IMR-90 (cell line): ENCODE results near the gene STK33. TPM values are rescaled to one million over a fixed set of nuclear protein-coding genes. Genes with fewer than 3 reads are reported as not detected.

Experiments used
- ATAC-seq: fragments of 200-7000 bp; cut with Tn5 transposase; 2 replicates; pipeline ENCODE4 v1.9.1; 2020; ENCODE audit warnings: low read depth, mild to moderate bottlenecking, moderate library complexity
- BruUV-seq: library from RNA; stranded (reverse); fragments of 400-500 nt; replicated peaks from 2 replicates; lab custom pipeline; 2021; lab: Mats Ljungman, UMichigan
- CTCF ChIA-PET: fragments of 300-600 bp; formaldehyde crosslinking; extraction: SDS; loops from one replicate; lab custom pipeline; 2021; ENCODE audit warnings: antibody characterized with exemption; lab: Yijun Ruan, JAX
- POLR2A ChIA-PET: fragments of 300-600 bp; sonication (Branson Sonifier 250); formaldehyde crosslinking; loops from one replicate; lab custom pipeline; 2022; ENCODE audit warnings: antibody characterized with exemption; ENCODE audit not compliant: unreplicated experiment; lab: Charles Lee
- DNase-seq: peaks from one replicate; pipeline ENCODE4 v3.0.0; 2013
- H2AFZ ChIP-seq: replicated peaks from 2 replicates; pipeline ENCODE3; 2013; ENCODE audit warnings: low read length, mild to moderate bottlenecking; ENCODE audit not compliant: poor library complexity
- H2AK5ac ChIP-seq: 2 replicates; pipeline ENCODE4 v1.6.1; 2013; ENCODE audit warnings: low read depth, low read length, inconsistent platforms
- H2AK9ac ChIP-seq: replicated peaks from 2 replicates; pipeline ENCODE3; 2013; ENCODE audit warnings: mild to moderate bottlenecking, low read depth, low read length, moderate library complexity; ENCODE audit not compliant: poor library complexity
- H2BK120ac ChIP-seq: 2 replicates; pipeline ENCODE4 v1.6.1; 2013; ENCODE audit warnings: low read depth, low read length, inconsistent platforms
- H2BK15ac ChIP-seq: 3 replicates; pipeline ENCODE4 v1.6.1; 2013; ENCODE audit warnings: low read depth, low read length, inconsistent platforms
- H2BK20ac ChIP-seq: 2 replicates; pipeline ENCODE4 v1.6.1; 2013; ENCODE audit warnings: low read depth, mild to moderate bottlenecking, inconsistent platforms, low read length, moderate library complexity
- H2BK5ac ChIP-seq: 2 replicates; pipeline ENCODE4 v1.6.1; 2013; ENCODE audit warnings: mild to moderate bottlenecking, low read depth, low read length, inconsistent platforms; ENCODE audit not compliant: poor library complexity, severe bottlenecking
- H3K14ac ChIP-seq: replicated peaks from 2 replicates; pipeline ENCODE4 v1.6.1; 2013; ENCODE audit warnings: low read depth, low read length, inconsistent platforms
- H3K18ac ChIP-seq: 2 replicates; pipeline ENCODE4 v1.6.1; 2013; ENCODE audit warnings: low read depth, low read length, control low read depth
- H3K23ac ChIP-seq: 2 replicates; pipeline ENCODE4 v1.6.1; 2013; ENCODE audit warnings: low read depth, low read length, inconsistent platforms
- H3K27ac ChIP-seq: 2 replicates; pipeline ENCODE4 v1.5.1; 2013; ENCODE audit warnings: mild to moderate bottlenecking, control low read depth, low read length; ENCODE audit not compliant: insufficient read depth
- H3K27me3 ChIP-seq: 2 replicates; pipeline ENCODE4 v1.6.1; 2013; ENCODE audit warnings: low read length; ENCODE audit not compliant: control insufficient read depth, insufficient read depth
- H3K36me3 ChIP-seq: 2 replicates; pipeline ENCODE4 v1.6.1; 2013; ENCODE audit warnings: low read length, mixed read lengths; ENCODE audit not compliant: control insufficient read depth, insufficient read depth
- H3K4ac ChIP-seq: 2 replicates; pipeline ENCODE4 v1.6.1; 2013; ENCODE audit warnings: low read depth, low read length, inconsistent platforms
- H3K4me1 ChIP-seq: 2 replicates; pipeline ENCODE4 v1.6.1; 2013; ENCODE audit warnings: low read length, mixed read lengths; ENCODE audit not compliant: control insufficient read depth, insufficient read depth
- H3K4me2 ChIP-seq: 2 replicates; pipeline ENCODE4 v1.6.1; 2013; ENCODE audit warnings: low read depth, mild to moderate bottlenecking, control low read depth, low read length, moderate library complexity
- H3K4me3 ChIP-seq: 2 replicates; pipeline ENCODE4 v1.5.1; 2013; ENCODE audit warnings: low read depth, mild to moderate bottlenecking, control low read depth, low read length, moderate library complexity; ENCODE audit not compliant: insufficient read depth
- H3K56ac ChIP-seq: 2 replicates; pipeline ENCODE4 v1.6.1; 2013; ENCODE audit warnings: low read length, inconsistent platforms; ENCODE audit not compliant: insufficient read depth; ENCODE audit errors: extremely low read depth
- H3K79me1 ChIP-seq, 2 experiments: 2 replicates each; pipeline ENCODE4 v1.6.1; 2013; ENCODE audit warnings: low read length in 2 of 2, inconsistent platforms in 1 of 2, low read depth in 1 of 2
- H3K9ac ChIP-seq: 2 replicates; pipeline ENCODE4 v1.6.1; 2013; ENCODE audit warnings: low read depth, low read length, control low read depth
- H3K9me1 ChIP-seq: 2 replicates; pipeline ENCODE4 v1.6.1; 2013; ENCODE audit warnings: low read length, inconsistent platforms; ENCODE audit not compliant: insufficient read depth
- H3K9me3 ChIP-seq: 2 replicates; pipeline ENCODE4 v1.6.1; 2013; ENCODE audit warnings: low read length; ENCODE audit not compliant: control insufficient read depth, insufficient read depth
- H4K20me1 ChIP-seq: 2 replicates; pipeline ENCODE4 v1.6.1; 2013; ENCODE audit warnings: low read length, inconsistent platforms; ENCODE audit not compliant: insufficient read depth
- H4K5ac ChIP-seq: 2 replicates; pipeline ENCODE4 v1.6.1; 2013; ENCODE audit warnings: mild to moderate bottlenecking, low read depth, low read length, control low read depth
- H4K8ac ChIP-seq, 2 experiments: 2 replicates each; pipeline ENCODE4 v1.6.1; 2013; ENCODE audit warnings: low read depth in 2 of 2, low read length in 2 of 2, control low read depth in 1 of 2, inconsistent platforms in 1 of 2
- H4K91ac ChIP-seq: 2 replicates; pipeline ENCODE4 v1.6.1; 2013; ENCODE audit warnings: low read depth, low read length, inconsistent platforms; ENCODE audit not compliant: insufficient read depth
- BHLHE40 ChIP-seq: fragments of 150-350 bp; IDR thresholded peaks from 2 replicates; pipeline ENCODE4 v1.6.1; 2016; ENCODE audit warnings: mild to moderate bottlenecking, low read depth, low read length
- CEBPB ChIP-seq: IDR thresholded peaks from 2 replicates; pipeline ENCODE4 v1.6.1; 2012; ENCODE audit warnings: low read depth, low read length, improper control_type of control experiment
- CTCF ChIP-seq: conservative IDR thresholded peaks from 2 replicates; pipeline ENCODE4 v1.5.1; 2012; ENCODE audit warnings: mild to moderate bottlenecking, low read depth, low read length, improper control_type of control experiment
- MAFK ChIP-seq: IDR thresholded peaks from 2 replicates; pipeline ENCODE4 v1.6.1; 2012; ENCODE audit warnings: low read depth, low read length, improper control_type of control experiment
- MAZ ChIP-seq: IDR thresholded peaks from 2 replicates; pipeline ENCODE4 v1.6.1; 2012; ENCODE audit warnings: low read depth, mild to moderate bottlenecking, low read length, improper control_type of control experiment, moderate library complexity, borderline replicate concordance
- POLR2A ChIP-seq: IDR thresholded peaks from 2 replicates; pipeline ENCODE4 v1.6.1; 2012; ENCODE audit warnings: mild to moderate bottlenecking, low read depth, low read length
- RAD21 ChIP-seq: IDR thresholded peaks from 2 replicates; pipeline ENCODE4 v1.6.1; 2012; ENCODE audit warnings: low read length, improper control_type of control experiment
- RCOR1 ChIP-seq: IDR thresholded peaks from 2 replicates; pipeline ENCODE4 v1.6.1; 2012; ENCODE audit warnings: mild to moderate bottlenecking, low read length, improper control_type of control experiment; ENCODE audit not compliant: insufficient replicate concordance
- RFX5 ChIP-seq: IDR thresholded peaks from 2 replicates; pipeline ENCODE4 v1.8.0; 2012; ENCODE audit warnings: low read depth, mild to moderate bottlenecking, low read length, moderate library complexity
- SMC3 ChIP-seq: fragments of 150-350 bp; IDR thresholded peaks from 2 replicates; pipeline ENCODE4 v1.6.1; 2016; ENCODE audit warnings: low read depth, mild to moderate bottlenecking, antibody characterized with exemption, low read length, moderate library complexity
- USF2 ChIP-seq: fragments of 150-350 bp; IDR thresholded peaks from 2 replicates; pipeline ENCODE4 v1.6.1; 2017; ENCODE audit warnings: mild to moderate bottlenecking, antibody characterized with exemption, low read length, low read depth
- WGBS, 2 experiments: methylation state at CpG; one replicate each; pipeline versions ENCODE4 v1.1.5 to v1.1.7; 2013; ENCODE audit warnings: missing lambda C conversion rate in 2 of 2; ENCODE audit not compliant: insufficient read length in 1 of 2; ENCODE audit errors: extremely low coverage in 2 of 2; 5-methylcytosine and 5-hydroxymethylcytosine counted together
- dilution Hi-C: fragments of 300-500 bp; cut with HindIII; formaldehyde crosslinking; loops from one replicate; pipeline ENCODE4 v1.14.3; 2018; ENCODE audit warnings: low sequenced_read_pairs; ENCODE audit not compliant: unreplicated experiment
- in situ Hi-C: fragments of 300-500 bp; cut with MboI; formaldehyde crosslinking; loops from 3 replicates; pipeline ENCODE4 v1.14.3; 2019; ENCODE audit warnings: low sequenced_read_pairs, inconsistent platforms, mixed read lengths
- intact Hi-C: fragments of 100-400 bp; cut with micrococcal nuclease; formaldehyde crosslinking; loops from 2 replicates; pipeline ENCODE4 v1.10.0; 2022
- polyA plus RNA-seq, 3 experiments: library from polyadenylated mRNA; depleted of rRNA; stranded (reverse); fragments of >200 nt; gene quantifications; 2 replicates each; pipeline ENCODE4 v1.2.3, GENCODE V29; 2012; ENCODE audit warnings: low replicate concordance in 1 of 3
- total RNA-seq: library from RNA; depleted of rRNA; stranded (reverse); fragments of >200 nt; gene quantifications from 2 replicates; pipeline ENCODE4 v1.2.3, GENCODE V29; 2012

STK33 gene
- total and polyA plus RNA-seq, 2 of the 4 experiments (the other 2 are of a cell fraction), result 2.3 to 2.6 TPM

- no peak overlapping the region for H2BK20ac ChIP-seq
- in situ Hi-C loops, result no loop called here
- POLR2A ChIA-PET, result no interaction called here
- H2BK15ac ChIP-seq, result no peak overlapping the region
- no peak overlapping the region for H3K4me2 ChIP-seq
- CTCF ChIA-PET, result interaction anchor here (0.7 kb wide), 1 partner anchor 20 kb away, joined by 3 read pairs; no protein-coding TSS in a partner anchor
- no peaks in the 10 kb centered on the region for H4K20me1 ChIP-seq
- no TSS peak for BruUV-seq
- H3K27ac ChIP-seq, result no peak overlapping the region
- no peak overlapping the region for H3K23ac ChIP-seq
- no peak overlapping the region for H2AK9ac ChIP-seq
- no peak overlapping the region for H2AK5ac ChIP-seq
- H3K56ac ChIP-seq, result no peak overlapping the region
- H2BK120ac ChIP-seq, result no peak overlapping the region
- H3K4me1 ChIP-seq, result no peaks in the 10 kb centered on the region
- no peak overlapping the region for H4K8ac ChIP-seq
- H3K4ac ChIP-seq, result no peak overlapping the region
- H3K79me1 ChIP-seq, result no peaks in the 10 kb centered on the region
- ATAC-seq (no peak), DNase-seq (no peak)
- no peak overlapping the region for H3K9ac ChIP-seq
- peak overlapping the region; percentile 49 for H2AFZ ChIP-seq
- WGBS, 2 experiments, result 60% methylated on average over 1 of the region's 7 CpGs; no CpG with 5 or more reads in 1 of the 2 experiments
- no peak overlapping the region for H3K4me3 ChIP-seq
- dilution Hi-C loops, result no loop called here
- no peak overlapping the region for H3K18ac ChIP-seq
- no peak overlapping the region for H4K91ac ChIP-seq
- H4K5ac ChIP-seq, result no peak overlapping the region
- H3K36me3 ChIP-seq, result no peaks in the 10 kb centered on the region
- H3K27me3 ChIP-seq, result peaks cover 7% of the 10 kb centered on the region
- TF ChIP-seq RFX5 (no peak), MAFK (no peak), SMC3 (no peak), CTCF (no peak), CEBPB (no peak), USF2 (no peak), BHLHE40 (no peak), RAD21 (no peak), POLR2A (no peak), RCOR1 (no peak), MAZ (no peak)
- H3K9me3 ChIP-seq, result no peaks in the 10 kb centered on the region
- H3K9me1 ChIP-seq, result no peaks in the 10 kb centered on the region
- no peak overlapping the region for H2BK5ac ChIP-seq
- intact Hi-C loops, result no loop called here
- no peak overlapping the region for H3K14ac ChIP-seq
Measured at GRCh38 chr11:8368194-8368593, 225.8 kb downstream of the STK33 start.
